ENCODE results near the gene CACYBP. TPM values are rescaled to one million over a fixed set of nuclear protein-coding genes. Genes with fewer than 3 reads are reported as not detected.

CACYBP gene
- total RNA-seq, 2 donors from 2014 or later: 170 to 182 TPM

- Histone ChIP-seq H3K27me3 (ENCODE audit: control insufficient read depth, insufficient read depth, low read length, poor library complexity, severe bottlenecking) (no peaks in the 10 kb centered on the region), H3K4me1 (ENCODE audit: control insufficient read depth, insufficient read depth, low read length) (no peaks in the 10 kb centered on the region), H3K36me3 (ENCODE audit: control insufficient read depth, insufficient read depth, low read length) (no peaks in the 10 kb centered on the region), H3K27ac (ENCODE audit: low read depth, low read length) (no peak overlapping the region), H3K4me3 (ENCODE audit: low read length) (no peak overlapping the region), H3K9me3 (ENCODE audit: control insufficient read depth, low read length) (no peaks in the 10 kb centered on the region), H3K9ac (ENCODE audit: extremely low read depth, low read length, poor library complexity, severe bottlenecking) (no peak overlapping the region)
- no peak for DNase-seq
- WGBS, 2 experiments (ENCODE audit: insufficient coverage in 1 of 2, insufficient read length in 1 of 2): 94 to 100% methylated on average over 1 to 2 of the region's 2 CpGs
- Mint-ChIP-seq H3K9me3 (peaks cover 11% of the 10 kb centered on the region), H3K27me3 (ENCODE audit: insufficient read depth) (no peaks in the 10 kb centered on the region), H3K36me3 (ENCODE audit: low read depth) (no peaks in the 10 kb centered on the region), H3K4me3 (no peak overlapping the region), H3K4me1 (peaks cover 10% of the 10 kb centered on the region), H3K27ac (no peak overlapping the region)
- TF ChIP-seq CTCF (conservative IDR thresholded peaks at IDR 0.05): no peak
Observed at GRCh38 chr1:175024773-175025172, 25.0 kb downstream of the CACYBP start.

- no peak for DNase-seq
- Histone ChIP-seq H3K36me3 (ENCODE audit: control insufficient read depth, insufficient read depth, low read length) (no peaks in the 10 kb centered on the region), H3K9me3 (ENCODE audit: control insufficient read depth, low read length) (no peaks in the 10 kb centered on the region), H3K4me3 (ENCODE audit: low read length) (no peak overlapping the region), H3K27ac (ENCODE audit: low read depth, low read length) (no peak overlapping the region), H3K9ac (ENCODE audit: extremely low read depth, low read length, poor library complexity, severe bottlenecking) (no peak overlapping the region), H3K27me3 (ENCODE audit: control insufficient read depth, insufficient read depth, low read length, poor library complexity, severe bottlenecking) (no peaks in the 10 kb centered on the region), H3K4me1 (ENCODE audit: control insufficient read depth, insufficient read depth, low read length) (no peaks in the 10 kb centered on the region)
- no peak overlapping the region for H3K4me3 Mint-ChIP-seq
- H3K4me1 Mint-ChIP-seq: peaks cover 2% of the 10 kb centered on the region
- WGBS, 2 experiments (ENCODE audit: insufficient coverage in 1 of 2, insufficient read length in 1 of 2): 90 to 92% methylated on average over 2 to 4 of the region's 4 CpGs
- no peak for TF ChIP-seq CTCF (conservative IDR thresholded peaks at IDR 0.05)
- H3K36me3 Mint-ChIP-seq (ENCODE audit: low read depth): no peaks in the 10 kb centered on the region
- H3K9me3 Mint-ChIP-seq: no peaks in the 10 kb centered on the region
- no peaks in the 10 kb centered on the region for H3K27me3 Mint-ChIP-seq (ENCODE audit: insufficient read depth)
- H3K27ac Mint-ChIP-seq: no peak overlapping the region
Observed at GRCh38 chr1:175033953-175034352, 34.2 kb downstream of the CACYBP start.

- no peak overlapping the region for H3K27ac Mint-ChIP-seq
- H3K4me3 ChIP-seq (ENCODE audit: low read length): no peak overlapping the region
- no peaks in the 10 kb centered on the region for H3K27me3 ChIP-seq (ENCODE audit: control insufficient read depth, insufficient read depth, low read length, poor library complexity, severe bottlenecking)
- no peaks in the 10 kb centered on the region for H3K9me3 Mint-ChIP-seq
- H3K27ac ChIP-seq (ENCODE audit: low read depth, low read length): no peak overlapping the region
- TF ChIP-seq CTCF (conservative IDR thresholded peaks at IDR 0.05): no peak
- WGBS, 2 experiments (ENCODE audit: insufficient coverage in 1 of 2, insufficient read length in 1 of 2): 60 to 90% methylated on average over 1 to 2 of the region's 2 CpGs
- H3K27me3 Mint-ChIP-seq (ENCODE audit: insufficient read depth): no peaks in the 10 kb centered on the region
- no peaks in the 10 kb centered on the region for H3K36me3 Mint-ChIP-seq (ENCODE audit: low read depth)
- no peaks in the 10 kb centered on the region for H3K4me1 Mint-ChIP-seq
- DNase-seq: no peak
- H3K9ac ChIP-seq (ENCODE audit: extremely low read depth, low read length, poor library complexity, severe bottlenecking): no peak overlapping the region
- no peak overlapping the region for H3K4me3 Mint-ChIP-seq
- no peaks in the 10 kb centered on the region for H3K36me3 ChIP-seq (ENCODE audit: control insufficient read depth, insufficient read depth, low read length)
- no peaks in the 10 kb centered on the region for H3K9me3 ChIP-seq (ENCODE audit: control insufficient read depth, low read length)
- no peaks in the 10 kb centered on the region for H3K4me1 ChIP-seq (ENCODE audit: control insufficient read depth, insufficient read depth, low read length)
Observed at GRCh38 chr1:175034775-175035174, 35.0 kb downstream of the CACYBP start.
